Breast epithelium (tissue), 3 donors: ENCODE data around the gene TUBGCP5.

Source experiments
- CTCF ChIP-seq, 3 donors: fragments of 450-650 bp; IDR thresholded peaks; one replicate each; pipeline ENCODE4 v1.5.1; 2016 to 2017; ENCODE audit warnings: antibody characterized with exemption in 3 of 3, mild to moderate bottlenecking in 3 of 3, moderate library complexity in 3 of 3
- POLR2A ChIP-seq: fragments of 450-650 bp; IDR thresholded peaks from one replicate; pipeline ENCODE4 v1.6.1; 2016; ENCODE audit warnings: antibody characterized with exemption, mild to moderate bottlenecking, moderate library complexity
- POLR2AphosphoS5 ChIP-seq, 3 donors: sonication (generic); formaldehyde crosslinking; IDR thresholded peaks; one replicate each; pipeline ENCODE4 v1.6.1; 2017; ENCODE audit warnings: antibody characterized with exemption in 3 of 3

- TF ChIP-seq CTCF (IDR thresholded peaks at IDR 0.05): no peak
- TF ChIP-seq POLR2AphosphoS5 (IDR thresholded peaks at IDR 0.05): peak in 2 of 3 donors; percentile 33 to 39
- TF ChIP-seq POLR2A: no peak
These were observed 58.9 kb downstream of the TUBGCP5 start, which contains the start of gene CYFIP1 for GRCh38 chr15:22980189-22981050.
